OCI-LY7 (cell line): Measurements from ENCODE around the gene CRIP1.

Source experiments
- CTCF ChIP-seq: fragments of 200-600 bp; sonication (generic); conservative IDR thresholded peaks from 2 replicates; pipeline ENCODE4 v1.5.1; 2014; ENCODE audit warnings: mild to moderate bottlenecking, antibody characterized with exemption, low read length, moderate library complexity, mixed read lengths
- EZH2phosphoT487 ChIP-seq: fragments of 200-600 bp; sonication (generic); IDR thresholded peaks from 2 replicates; pipeline ENCODE4 v1.6.1; 2018; ENCODE audit warnings: low read depth, borderline replicate concordance, mild to moderate bottlenecking, mixed run types, antibody characterized with exemption, low read length, moderate library complexity, mixed read lengths

GRCh38 chr14:105445901-105446845, 40.5 kb upstream of the CRIP1 start:
- TF ChIP-seq CTCF (no peak), EZH2phosphoT487 (no peak)
